HG03175 (cell line): Measurements from ENCODE around the gene PFKL.
"Not testable (repeated sequence)": the region's sequence is repeated elsewhere in the genome, so short reads cannot be mapped to it uniquely, and the experiment has no call there.

Source experiments
- ATAC-seq: cut with Tn5 transposase; IDR thresholded peaks from one replicate; pipeline ENCODE4 v1.9.1; 2021; ENCODE audit warnings: mild to moderate bottlenecking, moderate library complexity; ENCODE audit not compliant: unreplicated experiment

The PFKL gene

GRCh38 chr21:44337941-44338895, 38.4 kb downstream of the PFKL start:
- ATAC-seq = no peak

- peak; percentile 89 for ATAC-seq
Measured at GRCh38 chr21:44338971-44339910, 39.4 kb downstream of the PFKL start, which contains the start of gene CFAP410. Gene CFAP410, minus strand, starts transcription at chr21:44339390. Its CDS starts 196 bp downstream, at chr21:44339194.

- not testable (repeated sequence) for ATAC-seq
Measured at GRCh38 chr21:44341726-44342458, 42.0 kb downstream of the PFKL start.

GRCh38 chr21:44342981-44343380, 43.1 kb downstream of the PFKL start:
- ATAC-seq = not testable (repeated sequence)

GRCh38 chr21:44344541-44345183, 44.8 kb downstream of the PFKL start:
- ATAC-seq = no peak

GRCh38 chr21:44345495-44345894, 45.6 kb downstream of the PFKL start:
- ATAC-seq = no peak

- no peak for ATAC-seq
Measured at GRCh38 chr21:44347911-44348451, 48.1 kb downstream of the PFKL start.

- ATAC-seq = no peak
Measured at GRCh38 chr21:44348861-44349260, 49.0 kb downstream of the PFKL start.

- ATAC-seq = no peak
Measured at GRCh38 chr21:44349416-44349846, 49.6 kb downstream of the PFKL start.

GRCh38 chr21:44349847-44350772, 50.3 kb downstream of the PFKL start:
- ATAC-seq = no peak

- no peak for ATAC-seq
Measured at GRCh38 chr21:44350773-44351481, 51.1 kb downstream of the PFKL start.

GRCh38 chr21:44351535-44352252, 51.8 kb downstream of the PFKL start:
- no peak for ATAC-seq

- ATAC-seq = no peak
Measured at GRCh38 chr21:44352253-44352860, 52.5 kb downstream of the PFKL start.

- no peak for ATAC-seq
Measured at GRCh38 chr21:44353191-44353970, 53.5 kb downstream of the PFKL start, which contains the start of gene TRPM2. Gene TRPM2, plus strand, starts transcription at chr21:44353621. Its CDS starts 80 bp downstream, at chr21:44353701.

- ATAC-seq = no peak
Measured at GRCh38 chr21:44354001-44354405, 54.1 kb downstream of the PFKL start.
